H1 (cell line): Measurements from ENCODE around the gene AQP2. TPM values are rescaled to one million over a fixed set of nuclear protein-coding genes. Genes with fewer than 3 reads are reported as not detected.

Source experiments
- CTCF ChIA-PET: fragments of 300-600 bp; sonication (Branson Sonifier 250); formaldehyde crosslinking; loops from one replicate; lab custom pipeline; 2021; ENCODE audit not compliant: partially characterized antibody; lab: Charles Lee
- POLR2A ChIA-PET: fragments of 300-600 bp; sonication (Branson Sonifier 250); formaldehyde crosslinking; loops from one replicate; lab custom pipeline; 2021; ENCODE audit warnings: inconsistent platforms; ENCODE audit not compliant: partially characterized antibody; lab: Charles Lee
- DNase-seq, 2 experiments: peaks; one replicate each; pipeline versions ENCODE4 v3.0.0 to v3.0.0-alpha.2; 2010 to 2022; ENCODE audit warnings: low spot score in 2 of 2, low read depth in 1 of 2, mixed read lengths in 1 of 2
- FAIRE-seq: peaks from 2 replicates; lab custom pipeline; 2011; peaks lifted over from hg19 to GRCh38; lab: Jason Lieb, UNC
- H2AFZ ChIP-seq: 2 replicates; pipeline ENCODE4 v1.8.1; 2012; ENCODE audit warnings: low read length, inconsistent platforms
- H2AK5ac ChIP-seq: 2 replicates; pipeline ENCODE4 v1.6.1; 2013; ENCODE audit warnings: low read depth, low read length
- H2BK120ac ChIP-seq: replicated peaks from 2 replicates; pipeline ENCODE3; 2013; ENCODE audit warnings: low read depth, low read length, inconsistent platforms
- H2BK12ac ChIP-seq: 2 replicates; pipeline ENCODE4 v1.6.1; 2013; ENCODE audit warnings: low read depth, low read length
- H2BK15ac ChIP-seq: 2 replicates; pipeline ENCODE4 v1.6.1; 2013; ENCODE audit warnings: low read length
- H2BK20ac ChIP-seq: 2 replicates; pipeline ENCODE4 v1.6.1; 2013; ENCODE audit warnings: low read length
- H2BK5ac ChIP-seq: 2 replicates; pipeline ENCODE4 v1.6.1; 2013; ENCODE audit warnings: low read depth, low read length
- H3K14ac ChIP-seq: 2 replicates; pipeline ENCODE4 v1.6.1; 2013; ENCODE audit warnings: inconsistent platforms; ENCODE audit not compliant: insufficient read length
- H3K18ac ChIP-seq: 2 replicates; pipeline ENCODE4 v1.6.1; 2013; ENCODE audit warnings: low read length; ENCODE audit errors: extremely low read depth
- H3K23ac ChIP-seq: 2 replicates; pipeline ENCODE4 v1.6.1; 2013; ENCODE audit warnings: inconsistent platforms; ENCODE audit not compliant: insufficient read length
- H3K23me2 ChIP-seq: 2 replicates; pipeline ENCODE4 v1.6.1; 2013; ENCODE audit warnings: low read depth, low read length
- H3K27ac ChIP-seq: 2 replicates; pipeline ENCODE4 v1.6.1; 2011; ENCODE audit warnings: low read depth, low read length, inconsistent platforms
- H3K27me3 ChIP-seq, 4 experiments: replicated peaks in 1 of 4; 1 replicate in 1 of 4; 2 replicates in 3 of 4; pipeline versions ENCODE4 v1.6.1 to v1.8.1; 2011 to 2013; ENCODE audit warnings: low read length in 3 of 4, mild to moderate bottlenecking in 3 of 4, inconsistent platforms in 2 of 4, mixed read lengths in 2 of 4, moderate library complexity in 1 of 4; ENCODE audit not compliant: control insufficient read depth in 3 of 4, insufficient read depth in 3 of 4; ENCODE audit errors: extremely low read depth in 1 of 4
- H3K36me3 ChIP-seq, 4 experiments: 2 replicates each; pipeline versions ENCODE4 v1.6.1 to v1.8.1; 2011 to 2013; ENCODE audit warnings: mild to moderate bottlenecking in 4 of 4, low read length in 3 of 4, moderate library complexity in 2 of 4, control low read depth in 1 of 4, inconsistent platforms in 1 of 4; ENCODE audit not compliant: insufficient read depth in 4 of 4, control insufficient read depth in 2 of 4
- H3K4ac ChIP-seq: replicated peaks from 2 replicates; pipeline ENCODE3; 2013; ENCODE audit warnings: low read length, low read depth, mixed read lengths, inconsistent platforms; ENCODE audit not compliant: insufficient read length
- H3K4me1 ChIP-seq, 4 experiments: replicated peaks in 1 of 4; 1 replicate in 1 of 4; 2 replicates in 3 of 4; pipeline versions ENCODE4 v1.6.1 to v1.8.1; 2011 to 2013; ENCODE audit warnings: low read length in 3 of 4, inconsistent platforms in 2 of 4, mixed read lengths in 1 of 4; ENCODE audit not compliant: insufficient read depth in 4 of 4, control insufficient read depth in 3 of 4
- H3K4me2 ChIP-seq, 2 experiments: 2 replicates each; pipeline versions ENCODE4 v1.6.1 to v1.8.1; 2011 to 2013; ENCODE audit warnings: low read depth in 2 of 2, low read length in 2 of 2, control low read depth in 1 of 2, inconsistent platforms in 1 of 2, mild to moderate bottlenecking in 1 of 2; ENCODE audit not compliant: insufficient read depth in 1 of 2
- H3K4me3 ChIP-seq, 4 experiments: fragments of 200-600, 300-600 bp in 1 of 4; sonication (generic), shearing (Covaris generic), sonication (Bioruptor Twin) in 1 of 4; 2 replicates each; pipeline versions ENCODE4 v1.5.1 to v1.8.1; 2011 to 2016; ENCODE audit warnings: low read length in 4 of 4, low read depth in 3 of 4, control low read depth in 2 of 4, inconsistent platforms in 2 of 4, mild to moderate bottlenecking in 2 of 4, mixed read lengths in 1 of 4, moderate library complexity in 1 of 4; ENCODE audit not compliant: insufficient read depth in 2 of 4; ENCODE audit errors: extremely low read depth in 1 of 4
- H3K56ac ChIP-seq: replicated peaks from 2 replicates; pipeline ENCODE3; 2013; ENCODE audit warnings: low read depth, mild to moderate bottlenecking, mixed read lengths, low read length, inconsistent platforms; ENCODE audit not compliant: insufficient read length
- H3K79me1 ChIP-seq: 2 replicates; pipeline ENCODE4 v1.6.1; 2013; ENCODE audit warnings: low read depth, low read length, control low read depth
- H3K79me2 ChIP-seq, 2 experiments: 2 replicates each; pipeline versions ENCODE4 v1.6.1 to v1.8.1; 2012 to 2013; ENCODE audit warnings: low read length in 2 of 2, mild to moderate bottlenecking in 2 of 2, inconsistent platforms in 1 of 2; ENCODE audit not compliant: insufficient read depth in 2 of 2, control insufficient read depth in 1 of 2
- H3K9ac ChIP-seq, 4 experiments: replicated peaks in 1 of 4; 1 replicate in 1 of 4; 2 replicates in 3 of 4; pipeline versions ENCODE4 v1.6.1 to v1.8.1; 2011 to 2013; ENCODE audit warnings: low read depth in 3 of 4, low read length in 3 of 4, control low read depth in 2 of 4, mild to moderate bottlenecking in 2 of 4, moderate library complexity in 2 of 4, inconsistent platforms in 1 of 4; ENCODE audit errors: extremely low read depth in 1 of 4
- H3K9me3 ChIP-seq, 2 experiments: 2 replicates each; pipeline versions ENCODE4 v1.6.1 to v1.8.1; 2012 to 2013; ENCODE audit warnings: mild to moderate bottlenecking in 2 of 2, moderate library complexity in 2 of 2, control low read depth in 1 of 2, inconsistent platforms in 1 of 2, low read depth in 1 of 2, low read length in 1 of 2, mixed read lengths in 1 of 2; ENCODE audit not compliant: insufficient read depth in 2 of 2
- H4K20me1 ChIP-seq, 2 experiments: replicated peaks in 1 of 2; 2 replicates each; pipeline versions ENCODE3 to v1.8.1; 2011 to 2013; ENCODE audit warnings: inconsistent platforms in 2 of 2, low read length in 2 of 2, mild to moderate bottlenecking in 1 of 2; ENCODE audit not compliant: insufficient read depth in 2 of 2, control insufficient read depth in 1 of 2
- H4K5ac ChIP-seq: 2 replicates; pipeline ENCODE4 v1.6.1; 2013; ENCODE audit warnings: low read length, low read depth, mixed read lengths, inconsistent platforms; ENCODE audit not compliant: insufficient read length
- H4K8ac ChIP-seq: 2 replicates; pipeline ENCODE4 v1.8.0; 2013; ENCODE audit warnings: mild to moderate bottlenecking, moderate library complexity, low read length, inconsistent platforms; ENCODE audit not compliant: insufficient read depth; ENCODE audit errors: extremely low read depth
- H4K91ac ChIP-seq: replicated peaks from 2 replicates; pipeline ENCODE3; 2013; ENCODE audit warnings: low read length, mixed read lengths, inconsistent platforms; ENCODE audit not compliant: insufficient read length
- ASH2L ChIP-seq: fragments of 200-600, 300-600 bp; sonication (generic); IDR thresholded peaks from one replicate; pipeline ENCODE4 v1.7.1; 2017; ENCODE audit warnings: low read length
- ATF3 ChIP-seq: IDR thresholded peaks from 2 replicates; pipeline ENCODE4 v1.6.1; 2011; ENCODE audit warnings: low read depth, mild to moderate bottlenecking, low read length; ENCODE audit not compliant: insufficient read depth
- CEBPB ChIP-seq: IDR thresholded peaks from 2 replicates; pipeline ENCODE4 v1.6.1; 2012; ENCODE audit warnings: low read depth, low read length
- CHD2 ChIP-seq: IDR thresholded peaks from 2 replicates; pipeline ENCODE4 v1.6.1; 2012; ENCODE audit warnings: low read length, improper control_type of control experiment
- EP300 ChIP-seq, 2 experiments: IDR thresholded peaks; 1 replicate in 1 of 2; 2 replicates in 1 of 2; pipeline ENCODE4 v1.6.1; 2011 to 2012; ENCODE audit warnings: low read depth in 2 of 2, low read length in 2 of 2, mild to moderate bottlenecking in 2 of 2, borderline replicate concordance in 1 of 2, inconsistent platforms in 1 of 2, moderate library complexity in 1 of 2
- FOSL1 ChIP-seq: IDR thresholded peaks from 2 replicates; pipeline ENCODE4 v1.6.1; 2011; ENCODE audit warnings: mild to moderate bottlenecking, low read depth, low read length, moderate library complexity; ENCODE audit not compliant: insufficient read depth
- GABPA ChIP-seq: IDR thresholded peaks from 2 replicates; pipeline ENCODE4 v1.6.1; 2011; ENCODE audit warnings: mild to moderate bottlenecking, low read length, moderate library complexity, borderline replicate concordance; ENCODE audit not compliant: insufficient read depth
- HDAC6 ChIP-seq: IDR thresholded peaks from one replicate; pipeline ENCODE4 v1.7.1; 2012; ENCODE audit warnings: low read depth, mild to moderate bottlenecking, inconsistent platforms, low read length, moderate library complexity
- NANOG ChIP-seq: IDR thresholded peaks from 2 replicates; pipeline ENCODE4 v1.6.1; 2011; ENCODE audit warnings: low read length, low read depth, mild to moderate bottlenecking, inconsistent platforms; ENCODE audit not compliant: insufficient read depth, poor library complexity, severe bottlenecking
- PHF8 ChIP-seq: fragments of 200-600 bp; sonication (generic); conservative IDR thresholded peaks from 2 replicates; pipeline ENCODE4 v1.7.1; 2012; ENCODE audit warnings: low read depth, mild to moderate bottlenecking, inconsistent platforms, low read length, moderate library complexity
- SIRT6 ChIP-seq: IDR thresholded peaks from one replicate; pipeline ENCODE4 v1.7.1; 2012; ENCODE audit warnings: low read length, inconsistent platforms
- SP1 ChIP-seq: IDR thresholded peaks from 2 replicates; pipeline ENCODE4 v1.6.1; 2011; ENCODE audit warnings: low read depth, low read length
- SRF ChIP-seq: IDR thresholded peaks from 2 replicates; pipeline ENCODE4 v1.6.1; 2011; ENCODE audit warnings: mild to moderate bottlenecking, low read depth, low read length, moderate library complexity
- TBP ChIP-seq: IDR thresholded peaks from 2 replicates; pipeline ENCODE4 v1.6.1; 2011; ENCODE audit warnings: low read depth, low read length, improper control_type of control experiment
- WGBS, 2 experiments: shearing (Covaris generic) in 1 of 2; methylation state at CpG; one replicate each; pipeline versions ENCODE4 v1.1.6 to v1.1.7; 2013 to 2015; ENCODE audit warnings: low lambda C conversion rate in 2 of 2, mixed read lengths in 2 of 2, inconsistent platforms in 1 of 2, low coverage in 1 of 2, missing lambda C conversion rate in 1 of 2; ENCODE audit not compliant: insufficient replicate concordance in 2 of 2, insufficient coverage in 1 of 2, insufficient read length in 1 of 2; ENCODE audit errors: extremely low coverage in 1 of 2, missing lambda C conversion rate in 1 of 2; 5-methylcytosine and 5-hydroxymethylcytosine counted together
- polyA plus RNA-seq, 7 experiments: library from polyadenylated mRNA; depleted of rRNA in 3 of 7; stranded (reverse) in 5 of 7; unstranded in 2 of 7; fragments of >200 nt in 5 of 7; fragments of 200-250 nt in 2 of 7; gene quantifications; 1 replicate in 5 of 7; 2 replicates in 1 of 7; 4 replicates in 1 of 7; pipeline versions ENCODE4 v1.2.1 to v1.2.3, GENCODE V29; 2011 to 2013; ENCODE audit warnings: missing spikeins in 2 of 7, mixed read lengths in 2 of 7
- total RNA-seq: library from RNA; stranded (reverse); fragmentation: NEBNext Ultra II Directional; extraction: Animal tissue kit (Norgen Biotek cat#: 25700); gene quantifications from 2 replicates; pipeline ENCODE4 v1.2.1, GENCODE V29; 2021

AQP2 gene
- total and polyA plus RNA-seq, 2 of the 8 experiments (the other 6 are each of a cell fraction or from before 2014, with no cell fraction given), result not detected

- peaks cover 0 to 3% (median 3%) of the 10 kb centered on the region in 4 experiments; a peak in 2 of 7 replicates for H3K4me1 ChIP-seq
- no peak overlapping the region for H3K14ac ChIP-seq
- 83% methylated on average over 5 of the region's 5 CpGs; no CpG with 5 or more reads in 1 of the 2 experiments for WGBS, 2 experiments
- no peak overlapping the region for H2BK120ac ChIP-seq
- H2AK5ac ChIP-seq, result no peak overlapping the region; the same call in 1 of the 2 replicates
- no peaks in the 10 kb centered on the region; a peak in 1 of 7 replicates for H3K27me3 ChIP-seq
- peak overlapping the region; percentile 78 for H3K4ac ChIP-seq
- H3K18ac ChIP-seq, result no peak overlapping the region
- POLR2A ChIA-PET, result no interaction called here
- no peak overlapping the region for H3K9ac ChIP-seq
- CTCF ChIA-PET, result interaction anchor here (0.6 to 2.9 kb wide), 6 partner anchors 12 to 49 kb away, joined by 3 to 13 read pairs (median 3); no protein-coding TSS in a partner anchor
- H2BK20ac ChIP-seq, result no peak overlapping the region
- FAIRE-seq (no peak), DNase-seq (no peak)
- H3K23ac ChIP-seq, result no peak overlapping the region
- no peak overlapping the region for H3K27ac ChIP-seq
- no peak overlapping the region for H4K91ac ChIP-seq
- no peak overlapping the region for H2BK12ac ChIP-seq
- no peak overlapping the region for H3K4me2 ChIP-seq
- 0 out of 2 replicates have a peak overlapping the region, but pooled peaks have one; percentile 42 for H2AFZ ChIP-seq
- no peaks in the 10 kb centered on the region for H3K79me2 ChIP-seq
- no peak overlapping the region for H4K5ac ChIP-seq
- H4K8ac ChIP-seq, result no peak overlapping the region; the same call in 1 of the 2 replicates
- no peak overlapping the region for H3K4me3 ChIP-seq
- H4K20me1 ChIP-seq, result no peaks in the 10 kb centered on the region
- no peak overlapping the region for H3K56ac ChIP-seq
- no peaks in the 10 kb centered on the region for H3K9me3 ChIP-seq
- H2BK15ac ChIP-seq, result peak overlapping the region; percentile 75; the same call in 1 of the 2 replicates
- no peak overlapping the region for H2BK5ac ChIP-seq
- no peaks in the 10 kb centered on the region for H3K36me3 ChIP-seq
- H3K79me1 ChIP-seq, result no peaks in the 10 kb centered on the region
- H3K23me2 ChIP-seq, result no peaks in the 10 kb centered on the region
- TF ChIP-seq NANOG (no peak), CHD2 (no peak), PHF8 (no peak), ATF3 (no peak), SRF (no peak), TBP (no peak), EP300 (IDR thresholded peaks at IDR 0.05; ENCODE audit: borderline replicate concordance in 1 of 2, low read depth in 2 of 2, low read length in 2 of 2) (no peak), SP1 (no peak), SIRT6 (no peak), CEBPB (no peak), HDAC6 (no peak), ASH2L (no peak), GABPA (no peak), FOSL1 (no peak)
Measured at GRCh38 chr12:49917788-49918173, 32.8 kb upstream of the AQP2 start.
